DOHH2 (cell line): ENCODE measurements around the gene NAPB.

ENCODE experiments used
- H3F3A ChIP-seq: fragments of 200-600 bp; sonication (generic), shearing (Covaris generic); 2 replicates; pipeline ENCODE4 v1.6.0; 2016; ENCODE audit warnings: antibody characterized with exemption, mild to moderate bottlenecking; ENCODE audit not compliant: control insufficient read depth, insufficient read depth
- H3K27ac ChIP-seq: fragments of 200-600 bp; sonication (generic); 2 replicates; pipeline ENCODE4 v1.5.1; 2014; ENCODE audit warnings: low read depth, mild to moderate bottlenecking, low read length, moderate library complexity
- H3K27me3 ChIP-seq: fragments of 200-600 bp; sonication (generic); 2 replicates; pipeline ENCODE4 v1.6.1; 2014; ENCODE audit warnings: mild to moderate bottlenecking, low read length, mixed read lengths; ENCODE audit not compliant: control insufficient read depth
- H3K36me3 ChIP-seq: fragments of 200-600 bp; sonication (generic); 2 replicates; pipeline ENCODE4 v1.6.1; 2014; ENCODE audit warnings: mild to moderate bottlenecking, low read length, moderate library complexity, mixed read lengths; ENCODE audit not compliant: control insufficient read depth
- H3K4me1 ChIP-seq: fragments of 200-600 bp; sonication (generic); 2 replicates; pipeline ENCODE4 v1.6.1; 2014; ENCODE audit warnings: mild to moderate bottlenecking, low read length, mixed read lengths; ENCODE audit not compliant: control insufficient read depth
- H3K4me2 ChIP-seq: fragments of 200-600 bp; sonication (generic); 2 replicates; pipeline ENCODE4 v1.6.0; 2014; ENCODE audit warnings: mild to moderate bottlenecking, low read length, moderate library complexity
- H3K4me3 ChIP-seq: fragments of 200-600 bp; sonication (generic); 2 replicates; pipeline ENCODE4 v1.5.1; 2014; ENCODE audit warnings: mild to moderate bottlenecking, low read length, mixed read lengths
- H3K79me2 ChIP-seq: fragments of 200-600 bp; sonication (generic); 2 replicates; pipeline ENCODE4 v1.6.1; 2014; ENCODE audit warnings: mild to moderate bottlenecking, low read length, mixed read lengths; ENCODE audit not compliant: control insufficient read depth
- H3K9me2 ChIP-seq: fragments of 200-600 bp; sonication (generic); replicated peaks from 2 replicates; pipeline ENCODE4 v1.6.1; 2014; ENCODE audit warnings: mild to moderate bottlenecking, low read length, mixed read lengths; ENCODE audit not compliant: control insufficient read depth
- H3K9me3 ChIP-seq: fragments of 200-600 bp; sonication (generic); 2 replicates; pipeline ENCODE4 v1.6.1; 2014; ENCODE audit warnings: antibody characterized with exemption, low read length, mixed read lengths; ENCODE audit not compliant: control insufficient read depth, insufficient read depth
- H4K20me1 ChIP-seq: fragments of 200-600 bp; sonication (generic); 2 replicates; pipeline ENCODE4 v1.6.0; 2014; ENCODE audit warnings: low read depth, mild to moderate bottlenecking, antibody characterized with exemption, low read length, moderate library complexity; ENCODE audit not compliant: control insufficient read depth, insufficient read depth
- EZH2phosphoT487 ChIP-seq: fragments of 200-600 bp; sonication (generic); IDR thresholded peaks from 2 replicates; pipeline ENCODE4 v1.6.1; 2017; ENCODE audit warnings: borderline replicate concordance, mild to moderate bottlenecking, antibody characterized with exemption, low read length, moderate library complexity, mixed read lengths
- TF ChIP-seq, protein P1 (sequence below): fragments of 200-600 bp; sonication (generic); IDR thresholded peaks from one replicate; pipeline ENCODE4 v1.5.1; 2014; ENCODE audit warnings: antibody characterized with exemption, mild to moderate bottlenecking, low read depth, low read length; ENCODE audit not compliant: poor library complexity, severe bottlenecking

NAPB gene

GRCh38 chr20:23358563-23358906 lies 62.8 kb downstream of the NAPB start:
- H4K20me1 ChIP-seq, result peaks cover 20% of the 10 kb centered on the region
- peak overlapping the region; percentile 95 for H3K4me3 ChIP-seq
- H3K36me3 ChIP-seq, result peaks cover 33% of the 10 kb centered on the region
- H3K27ac ChIP-seq, result peak overlapping the region; percentile 54
- H3K9me2 ChIP-seq, result no peaks in the 10 kb centered on the region
- TF ChIP-seq EZH2phosphoT487, result no peak
- TF ChIP-seq, protein P1, sequence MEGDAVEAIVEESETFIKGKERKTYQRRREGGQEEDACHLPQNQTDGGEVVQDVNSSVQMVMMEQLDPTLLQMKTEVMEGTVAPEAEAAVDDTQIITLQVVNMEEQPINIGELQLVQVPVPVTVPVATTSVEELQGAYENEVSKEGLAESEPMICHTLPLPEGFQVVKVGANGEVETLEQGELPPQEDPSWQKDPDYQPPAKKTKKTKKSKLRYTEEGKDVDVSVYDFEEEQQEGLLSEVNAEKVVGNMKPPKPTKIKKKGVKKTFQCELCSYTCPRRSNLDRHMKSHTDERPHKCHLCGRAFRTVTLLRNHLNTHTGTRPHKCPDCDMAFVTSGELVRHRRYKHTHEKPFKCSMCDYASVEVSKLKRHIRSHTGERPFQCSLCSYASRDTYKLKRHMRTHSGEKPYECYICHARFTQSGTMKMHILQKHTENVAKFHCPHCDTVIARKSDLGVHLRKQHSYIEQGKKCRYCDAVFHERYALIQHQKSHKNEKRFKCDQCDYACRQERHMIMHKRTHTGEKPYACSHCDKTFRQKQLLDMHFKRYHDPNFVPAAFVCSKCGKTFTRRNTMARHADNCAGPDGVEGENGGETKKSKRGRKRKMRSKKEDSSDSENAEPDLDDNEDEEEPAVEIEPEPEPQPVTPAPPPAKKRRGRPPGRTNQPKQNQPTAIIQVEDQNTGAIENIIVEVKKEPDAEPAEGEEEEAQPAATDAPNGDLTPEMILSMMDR, result no peak
- H3K27me3 ChIP-seq, result no peaks in the 10 kb centered on the region
- no peaks in the 10 kb centered on the region for H3K9me3 ChIP-seq
- H3F3A ChIP-seq, result peaks cover 14% of the 10 kb centered on the region
- H3K4me1 ChIP-seq, result peaks cover 46% of the 10 kb centered on the region
- H3K79me2 ChIP-seq, result peaks cover 61% of the 10 kb centered on the region
- peak overlapping the region; percentile 80 for H3K4me2 ChIP-seq

DNA sequence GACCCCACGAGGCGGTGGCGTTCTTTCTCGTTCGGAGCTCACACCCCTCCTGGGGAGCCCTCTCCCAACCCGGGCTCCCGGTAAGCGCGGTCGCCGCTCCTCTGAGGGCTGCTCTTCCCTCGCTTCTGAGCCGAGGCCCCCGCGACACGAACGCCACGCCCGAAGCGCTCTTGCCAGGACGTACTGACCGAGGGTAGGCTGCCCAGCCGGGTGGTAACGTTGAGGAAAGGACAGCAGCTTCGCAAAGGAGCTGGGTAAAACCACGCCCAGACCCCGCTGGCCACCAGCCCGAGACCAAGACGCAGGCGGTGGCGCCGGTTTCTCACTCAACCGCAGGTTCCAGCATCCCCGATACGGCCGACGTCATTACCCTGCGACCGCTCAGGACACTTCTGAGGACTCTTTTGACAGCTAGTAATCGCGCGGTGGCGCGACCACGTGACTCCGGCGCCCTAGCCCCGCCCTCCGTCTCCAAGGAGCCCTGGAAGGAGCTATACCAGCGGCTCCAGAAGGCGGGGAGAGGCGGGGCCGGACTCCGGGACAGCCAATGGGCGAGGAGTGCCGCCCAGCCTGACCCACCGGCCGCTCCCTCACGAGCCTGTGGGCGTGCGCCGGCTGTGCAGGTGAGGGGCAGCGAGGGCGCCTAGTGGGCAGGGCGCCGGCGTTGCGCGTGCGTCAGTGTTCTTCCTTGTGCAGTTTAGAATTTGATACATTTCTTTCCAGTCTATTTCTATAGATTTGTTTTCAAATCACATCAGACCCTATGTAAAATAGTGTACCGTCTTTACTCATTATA lies 63.3 kb downstream of the NAPB start:
- Histone ChIP-seq H3K36me3 (peaks cover 38% of the 10 kb centered on the region), H3K9me3 (no peaks in the 10 kb centered on the region), H3K4me1 (peaks cover 41% of the 10 kb centered on the region), H3K4me2 (peak overlapping the region; percentile 80), H3K4me3 (peak overlapping the region; percentile 95), H4K20me1 (peaks cover 15% of the 10 kb centered on the region), H3K27me3 (no peaks in the 10 kb centered on the region), H3K79me2 (peaks cover 61% of the 10 kb centered on the region), H3K27ac (peak overlapping the region; percentile 67), H3F3A (peaks cover 14% of the 10 kb centered on the region), H3K9me2 (no peaks in the 10 kb centered on the region)
- TF ChIP-seq, protein P1, result no peak
- TF ChIP-seq EZH2phosphoT487, result no peak

DNA sequence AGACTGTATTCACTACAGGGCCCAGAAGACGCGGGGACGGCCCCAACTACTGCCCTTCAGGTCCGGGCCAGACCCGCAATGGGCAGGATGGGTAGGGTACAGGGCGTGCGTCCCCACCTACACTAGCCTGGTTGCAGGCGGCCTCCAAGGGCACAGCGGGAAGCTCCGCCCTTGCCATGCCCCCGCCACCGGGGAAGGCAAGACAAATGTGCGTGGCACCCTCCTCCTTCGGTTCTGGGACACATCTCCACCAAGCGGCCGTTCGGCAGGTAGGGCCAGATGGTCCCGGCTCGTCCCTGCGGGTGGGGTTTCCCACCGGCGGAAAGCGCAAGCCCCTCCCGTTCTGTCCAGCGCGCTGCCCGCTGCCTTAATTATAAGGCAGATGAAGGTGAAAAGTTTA lies 65.1 kb downstream of the NAPB start:
- peaks cover 51% of the 10 kb centered on the region for H3K4me1 ChIP-seq

More for the DNA sequence above, 65.1 kb downstream of the NAPB start:
- Histone ChIP-seq H3K27me3 (no peaks in the 10 kb centered on the region), H3K79me2 (peaks cover 65% of the 10 kb centered on the region), H3K9me2 (no peaks in the 10 kb centered on the region), H3K4me3 (no peak overlapping the region), H4K20me1 (peaks cover 20% of the 10 kb centered on the region), H3K4me2 (no peak overlapping the region), H3F3A (peaks cover 14% of the 10 kb centered on the region), H3K27ac (no peak overlapping the region), H3K36me3 (peaks cover 45% of the 10 kb centered on the region), H3K9me3 (no peaks in the 10 kb centered on the region)
- TF ChIP-seq, protein P1, result no peak
- no peak for TF ChIP-seq EZH2phosphoT487
